BJ (cell line): Measurements from ENCODE around the gene GABRG2. TPM values are rescaled to one million over a fixed set of nuclear protein-coding genes. Genes with fewer than 3 reads are reported as not detected.

Experiments used
- CTCF ChIA-PET: fragments of 350-600 bp; formaldehyde crosslinking; extraction: SDS; loops from one replicate; lab custom pipeline; 2021; ENCODE audit warnings: antibody characterized with exemption, inconsistent platforms; lab: Yijun Ruan, JAX
- POLR2A ChIA-PET: fragments of 300-600 bp; sonication (Branson Sonifier 250); formaldehyde crosslinking; extraction: SDS; loops from one replicate; lab custom pipeline; 2021; ENCODE audit warnings: antibody characterized with exemption; lab: Charles Lee
- DNase-seq: peaks from one replicate; pipeline ENCODE4 v3.0.0-alpha.2; 2011; ENCODE audit warnings: low read depth
- H3K27me3 ChIP-seq: 2 replicates; pipeline ENCODE4 v1.6.0; 2011; ENCODE audit warnings: low read length; ENCODE audit not compliant: control insufficient read depth, insufficient read depth
- H3K36me3 ChIP-seq: 2 replicates; pipeline ENCODE4 v1.5.1; 2011; ENCODE audit warnings: low read length; ENCODE audit not compliant: control insufficient read depth, insufficient read depth
- H3K4me3 ChIP-seq: 2 replicates; pipeline ENCODE4 v1.5.1; 2011; ENCODE audit warnings: low read depth, mild to moderate bottlenecking, control low read depth, low read length
- polyA plus RNA-seq: library from polyadenylated mRNA; depleted of rRNA; stranded (reverse); fragments of >200 nt; gene quantifications from 2 replicates; pipeline ENCODE4 v1.2.3, GENCODE V29; 2011
- TF ChIP-seq, protein P1 (sequence below): IDR thresholded peaks from 2 replicates; pipeline ENCODE4 v1.5.1; 2011; ENCODE audit warnings: low read depth, mild to moderate bottlenecking, control low read depth, inconsistent platforms, low read length, moderate library complexity; ENCODE audit not compliant: insufficient read depth

Gene GABRG2
- polyA plus RNA-seq, 1 experiment: not detected

DNA sequence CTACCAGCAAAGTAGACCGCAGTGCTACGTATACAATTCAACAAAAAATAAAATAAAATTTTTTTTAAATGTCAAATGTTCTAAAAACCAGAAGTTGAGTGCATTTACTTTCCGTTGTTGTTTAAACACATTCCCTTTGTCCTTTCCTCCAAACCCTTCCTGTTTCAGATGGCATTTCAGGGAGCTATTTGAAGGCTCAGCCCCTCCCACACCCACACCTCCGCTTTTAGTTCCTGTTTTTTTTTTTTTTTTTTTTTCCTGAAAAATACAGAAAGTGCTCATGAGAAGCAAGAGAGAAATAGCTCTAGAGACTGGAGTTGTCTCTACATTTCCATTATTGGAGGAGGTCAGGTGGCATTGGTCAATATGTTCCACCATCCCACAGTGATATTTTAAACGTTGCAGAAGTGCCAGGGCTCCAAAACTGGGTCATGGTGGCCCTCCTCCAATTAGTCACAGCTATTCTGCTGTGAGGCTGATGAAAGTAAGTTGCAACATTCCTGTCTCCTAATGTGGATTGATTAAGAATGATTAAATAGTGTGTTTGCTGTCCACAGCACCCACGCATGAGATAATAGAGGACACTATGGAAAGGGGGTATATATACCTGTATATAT is 106.9 kb downstream of the GABRG2 start:
- H3K36me3 ChIP-seq: no peaks in the 10 kb centered on the region
- TF ChIP-seq, protein P1, sequence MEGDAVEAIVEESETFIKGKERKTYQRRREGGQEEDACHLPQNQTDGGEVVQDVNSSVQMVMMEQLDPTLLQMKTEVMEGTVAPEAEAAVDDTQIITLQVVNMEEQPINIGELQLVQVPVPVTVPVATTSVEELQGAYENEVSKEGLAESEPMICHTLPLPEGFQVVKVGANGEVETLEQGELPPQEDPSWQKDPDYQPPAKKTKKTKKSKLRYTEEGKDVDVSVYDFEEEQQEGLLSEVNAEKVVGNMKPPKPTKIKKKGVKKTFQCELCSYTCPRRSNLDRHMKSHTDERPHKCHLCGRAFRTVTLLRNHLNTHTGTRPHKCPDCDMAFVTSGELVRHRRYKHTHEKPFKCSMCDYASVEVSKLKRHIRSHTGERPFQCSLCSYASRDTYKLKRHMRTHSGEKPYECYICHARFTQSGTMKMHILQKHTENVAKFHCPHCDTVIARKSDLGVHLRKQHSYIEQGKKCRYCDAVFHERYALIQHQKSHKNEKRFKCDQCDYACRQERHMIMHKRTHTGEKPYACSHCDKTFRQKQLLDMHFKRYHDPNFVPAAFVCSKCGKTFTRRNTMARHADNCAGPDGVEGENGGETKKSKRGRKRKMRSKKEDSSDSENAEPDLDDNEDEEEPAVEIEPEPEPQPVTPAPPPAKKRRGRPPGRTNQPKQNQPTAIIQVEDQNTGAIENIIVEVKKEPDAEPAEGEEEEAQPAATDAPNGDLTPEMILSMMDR: no peak
- H3K27me3 ChIP-seq: no peaks in the 10 kb centered on the region
- CTCF ChIA-PET: no interaction called here
- POLR2A ChIA-PET: no interaction called here
- DNase-seq: no peak
- no peak overlapping the region for H3K4me3 ChIP-seq

DNA sequence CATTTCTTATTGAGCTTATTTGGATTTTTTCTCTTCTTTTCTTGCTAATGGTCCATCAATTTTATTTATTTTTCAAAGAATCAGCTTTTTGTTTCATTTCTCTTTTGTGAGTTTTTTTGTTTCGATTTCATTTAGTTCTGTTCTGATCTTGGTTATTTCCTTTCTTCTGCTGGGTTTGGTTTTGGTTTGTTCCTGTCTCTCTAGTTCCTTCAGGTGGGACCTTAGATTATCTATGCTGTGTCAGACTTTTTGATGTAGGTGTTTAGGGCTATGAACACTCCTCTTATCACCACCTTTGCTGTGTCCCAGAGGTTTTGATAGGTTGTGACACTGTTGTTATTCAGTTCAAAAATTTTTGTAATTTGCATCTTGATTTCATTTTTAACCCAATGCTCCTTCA is 119.8 kb downstream of the GABRG2 start:
- H3K27me3 ChIP-seq: no peaks in the 10 kb centered on the region
- H3K4me3 ChIP-seq: no peak overlapping the region
- TF ChIP-seq, protein P1: no peak
- H3K36me3 ChIP-seq: no peaks in the 10 kb centered on the region
- no peak for DNase-seq
- POLR2A ChIA-PET: no interaction called here
- CTCF ChIA-PET: no interaction called here

DNA sequence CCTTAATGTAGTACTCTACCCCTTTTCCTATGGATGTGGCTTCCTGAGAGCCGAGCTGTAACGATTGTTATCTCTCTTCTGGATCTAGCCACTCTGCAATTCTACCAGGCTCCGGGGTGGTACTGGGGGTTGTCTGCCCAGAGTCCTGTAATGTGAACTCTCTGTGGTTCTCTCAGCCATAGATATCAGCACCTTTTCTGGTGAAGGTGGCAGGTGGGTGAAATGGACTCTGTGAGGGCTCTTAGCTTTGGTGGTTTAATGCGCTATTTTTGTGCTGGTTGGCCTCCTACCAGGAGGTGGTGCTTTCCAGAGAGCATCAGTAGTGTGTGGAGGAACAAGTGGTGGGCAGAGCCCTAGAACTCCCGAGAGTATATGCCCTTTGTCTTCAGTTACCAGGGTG is 122.1 kb downstream of the GABRG2 start:
- TF ChIP-seq, protein P1: no peak
- no peak for DNase-seq
- Histone ChIP-seq H3K36me3 (no peaks in the 10 kb centered on the region), H3K27me3 (no peaks in the 10 kb centered on the region), H3K4me3 (no peak overlapping the region)
- POLR2A ChIA-PET: no interaction called here
- CTCF ChIA-PET: no interaction called here

DNA sequence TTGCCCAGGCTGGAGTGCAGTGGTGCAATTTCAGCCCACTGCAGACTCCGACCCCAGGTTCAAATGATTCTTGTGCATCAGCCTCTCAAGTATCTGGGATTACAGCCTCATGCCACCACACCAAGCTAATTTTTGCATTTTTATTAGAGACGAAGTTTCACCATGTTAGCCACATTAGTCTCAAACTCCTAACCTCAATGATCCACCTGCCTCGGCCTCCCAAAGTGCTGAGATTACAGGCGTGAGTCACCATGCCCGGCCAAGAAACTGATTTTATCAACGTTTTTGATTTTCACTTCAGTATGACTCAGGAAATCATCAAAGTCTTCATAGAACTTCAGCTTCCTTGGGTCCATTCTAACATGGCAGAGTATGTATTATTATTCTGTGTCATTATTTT is 125.4 kb downstream of the GABRG2 start:
- CTCF ChIA-PET: no interaction called here

DNA sequence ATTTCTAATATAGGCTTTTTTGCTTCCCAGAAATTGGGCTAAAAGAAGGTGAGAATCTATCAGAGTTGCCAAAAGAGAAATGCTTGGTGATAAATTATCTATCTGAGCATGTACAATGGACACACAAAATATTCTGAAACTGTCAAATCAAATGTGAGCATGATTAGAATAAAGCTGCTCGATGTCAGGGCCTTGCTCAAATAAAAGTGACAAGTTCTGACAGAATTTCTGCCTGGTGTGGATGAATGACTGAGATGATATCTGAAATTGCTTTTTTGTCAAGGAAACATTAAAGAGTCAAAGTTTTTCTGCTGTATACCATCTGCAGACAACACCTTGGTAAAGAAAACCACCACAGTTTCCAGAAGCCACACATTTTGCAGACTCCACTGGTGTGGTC is 128.8 kb downstream of the GABRG2 start:
- TF ChIP-seq, protein P1: no peak
- CTCF ChIA-PET: no interaction called here
- no peak for DNase-seq

More for the DNA sequence above, 125.4 kb downstream of the GABRG2 start:
- POLR2A ChIA-PET: no interaction called here
- H3K4me3 ChIP-seq: no peak overlapping the region
- TF ChIP-seq, protein P1: no peak
- no peaks in the 10 kb centered on the region for H3K27me3 ChIP-seq
- no peaks in the 10 kb centered on the region for H3K36me3 ChIP-seq
- no peak for DNase-seq

More for the DNA sequence above, 128.8 kb downstream of the GABRG2 start:
- no peaks in the 10 kb centered on the region for H3K27me3 ChIP-seq
- no peaks in the 10 kb centered on the region for H3K36me3 ChIP-seq
- H3K4me3 ChIP-seq: no peak overlapping the region
- POLR2A ChIA-PET: no interaction called here
